AG09319 (cell line): Measurements from ENCODE around the gene CHRNE.
A peak's percentile ranks its signal among the peaks of the same experiment; 100 is the strongest.
"Not testable (repeated sequence)": the region's sequence is repeated elsewhere in the genome, so short reads cannot be mapped to it uniquely, and the experiment has no call there.

Experiments
- DNase-seq: peaks from one replicate; pipeline ENCODE4 v3.0.0-alpha.2; 2010; ENCODE audit warnings: low read depth; ENCODE audit errors: extremely low read depth
- CTCF ChIP-seq: IDR thresholded peaks from 2 replicates; pipeline ENCODE4 v1.5.1; 2011; ENCODE audit warnings: low read depth, mild to moderate bottlenecking, inconsistent platforms, low read length, moderate library complexity

The CHRNE gene

GRCh38 chr17:4919511-4920047 is 16.7 kb upstream of the CHRNE start:
- no peak for TF ChIP-seq CTCF
- no peak for DNase-seq

GRCh38 chr17:4914551-4914950 is 11.7 kb upstream of the CHRNE start:
- not testable (repeated sequence) for DNase-seq

- no peak for TF ChIP-seq CTCF
- no peak for DNase-seq
These were observed 11.1 kb upstream of the CHRNE start for GRCh38 chr17:4913994-4914393.

GRCh38 chr17:4908711-4909496 is 6.0 kb upstream of the CHRNE start:
- TF ChIP-seq CTCF, result peak; percentile 87
- peak; percentile 87 for DNase-seq

- no peak for DNase-seq
- no peak for TF ChIP-seq CTCF
These were observed 5.4 kb upstream of the CHRNE start for GRCh38 chr17:4908301-4908700.

- DNase-seq, result not testable (repeated sequence)
These were observed 3.7 kb upstream of the CHRNE start for GRCh38 chr17:4906642-4907041.

GRCh38 chr17:4902540-4902939 is 358 bp downstream of the CHRNE start:
- no peak for DNase-seq
- no peak for TF ChIP-seq CTCF

GRCh38 chr17:4901648-4902344 is 1.1 kb downstream of the CHRNE start:
- TF ChIP-seq CTCF, result no peak
- no peak for DNase-seq
